ENCODE results near the gene CDH23. TPM values are rescaled to one million over a fixed set of nuclear protein-coding genes. Genes with fewer than 3 reads are reported as not detected.

Gene CDH23
- total and polyA plus RNA-seq, 10 of the 15 experiments (the other 5 are each of a cell fraction or from before 2014, with no cell fraction given): 0.09 to 0.40 (median 0.15) TPM; not detected in 1

DNA sequence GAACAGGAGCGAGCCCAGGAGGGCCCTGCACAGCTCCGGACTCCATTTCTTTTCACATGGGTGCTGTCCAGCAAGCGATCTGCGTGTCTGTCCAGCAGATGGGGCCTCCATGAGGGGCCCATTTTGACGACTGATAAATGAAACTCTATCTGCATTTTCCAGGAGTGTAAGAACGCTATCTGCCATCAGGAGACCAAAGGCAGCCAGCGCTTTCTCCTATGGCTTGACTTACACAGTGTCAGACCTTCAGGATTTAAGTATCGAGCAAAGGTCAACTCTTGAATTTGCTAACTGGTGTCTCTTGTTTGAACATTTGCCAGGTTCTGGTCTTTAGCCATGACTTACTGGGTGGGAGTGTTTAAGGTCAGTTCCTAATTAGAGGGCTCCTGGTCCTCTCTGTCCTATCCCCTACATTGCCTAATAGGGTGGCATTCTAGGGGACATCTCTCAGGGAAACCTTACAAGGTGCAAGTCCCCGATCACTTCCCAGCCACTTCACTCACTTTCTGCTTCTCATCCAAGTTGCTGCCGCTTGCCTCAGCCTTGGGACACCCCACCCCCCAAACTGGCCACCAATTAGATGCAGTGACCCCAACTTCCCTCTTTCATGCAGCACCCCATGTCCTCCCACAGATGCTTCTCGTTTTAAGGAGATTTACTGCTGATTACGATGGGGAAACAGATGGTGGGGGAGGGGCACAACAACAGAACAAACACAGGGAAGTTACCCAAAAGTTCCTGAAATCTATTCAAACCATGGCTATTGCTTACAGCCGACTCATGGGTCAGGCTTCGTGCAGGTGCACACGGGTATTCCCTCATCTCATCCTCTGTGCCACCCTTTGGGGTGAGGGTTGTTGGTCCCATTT lies 356.6 kb downstream of the CDH23 start (continued):
- TF ChIP-seq, protein P1, sequence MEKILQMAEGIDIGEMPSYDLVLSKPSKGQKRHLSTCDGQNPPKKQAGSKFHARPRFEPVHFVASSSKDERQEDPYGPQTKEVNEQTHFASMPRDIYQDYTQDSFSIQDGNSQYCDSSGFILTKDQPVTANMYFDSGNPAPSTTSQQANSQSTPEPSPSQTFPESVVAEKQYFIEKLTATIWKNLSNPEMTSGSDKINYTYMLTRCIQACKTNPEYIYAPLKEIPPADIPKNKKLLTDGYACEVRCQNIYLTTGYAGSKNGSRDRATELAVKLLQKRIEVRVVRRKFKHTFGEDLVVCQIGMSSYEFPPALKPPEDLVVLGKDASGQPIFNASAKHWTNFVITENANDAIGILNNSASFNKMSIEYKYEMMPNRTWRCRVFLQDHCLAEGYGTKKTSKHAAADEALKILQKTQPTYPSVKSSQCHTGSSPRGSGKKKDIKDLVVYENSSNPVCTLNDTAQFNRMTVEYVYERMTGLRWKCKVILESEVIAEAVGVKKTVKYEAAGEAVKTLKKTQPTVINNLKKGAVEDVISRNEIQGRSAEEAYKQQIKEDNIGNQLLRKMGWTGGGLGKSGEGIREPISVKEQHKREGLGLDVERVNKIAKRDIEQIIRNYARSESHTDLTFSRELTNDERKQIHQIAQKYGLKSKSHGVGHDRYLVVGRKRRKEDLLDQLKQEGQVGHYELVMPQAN (conservative IDR thresholded peaks at IDR 0.05): no peak
- TF ChIP-seq PAX5 (IDR thresholded peaks at IDR 0.05; ENCODE audit: borderline replicate concordance, low read depth, low read length): no peak
- no peak for TF ChIP-seq HCFC1 (IDR thresholded peaks at IDR 0.05; ENCODE audit: low read length)
- no peak for TF ChIP-seq ZNF217 (IDR thresholded peaks at IDR 0.05)
- TF ChIP-seq ZBED1 (IDR thresholded peaks at IDR 0.05; ENCODE audit: borderline replicate concordance): no peak

DNA sequence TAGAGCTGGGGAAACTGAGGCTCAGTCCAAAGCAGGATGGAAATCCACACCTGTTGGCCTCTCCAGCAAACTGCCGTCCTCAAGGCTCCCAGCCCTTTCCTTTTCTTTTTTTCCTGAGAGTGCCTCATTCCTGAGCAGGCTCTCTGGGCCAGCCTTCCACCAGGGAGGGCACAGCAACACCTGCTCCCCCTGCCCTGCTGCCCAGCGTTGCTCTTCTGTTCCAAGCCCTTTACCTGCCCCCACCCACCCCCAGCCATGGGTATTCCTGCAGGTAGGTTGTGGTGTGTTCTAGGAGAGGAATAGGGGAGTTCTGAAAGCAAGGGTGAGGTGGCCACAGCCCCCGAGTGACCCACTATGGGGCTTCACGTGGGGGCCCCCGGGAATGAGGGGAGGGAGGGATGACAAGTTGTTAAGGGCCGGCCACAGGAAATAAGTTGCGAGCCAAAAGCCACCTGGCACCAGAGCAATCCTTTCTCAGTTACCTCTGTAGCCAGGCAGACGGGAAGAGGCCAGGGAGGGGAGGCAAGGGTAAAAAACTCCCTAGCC lies 357.3 kb downstream of the CDH23 start:
- no TSS peak for BruUV-seq (replicated peaks)
- POLR2A ChIA-PET: no interaction called here
- peaks cover 0 to 2% of the 10 kb centered on the region in 2 experiments; a peak in 1 of 4 replicates for H3K36me3 ChIP-seq (ENCODE audit: control insufficient read depth in 2 of 2, insufficient read depth in 2 of 2, low read length in 1 of 2)

More for the DNA sequence above, 357.3 kb downstream of the CDH23 start:
- no peaks in the 10 kb centered on the region for H4K20me1 ChIP-seq (ENCODE audit: control insufficient read depth, insufficient read depth)
- H3K4me2 ChIP-seq (ENCODE audit: control insufficient read depth, insufficient read depth): no peak overlapping the region
- no peaks in the 10 kb centered on the region for H3K79me2 ChIP-seq (ENCODE audit: control insufficient read depth, insufficient read depth, low read length)
- WGBS (ENCODE audit: insufficient coverage, insufficient replicate concordance, low lambda C conversion rate, missing lambda C conversion rate): 60% methylated on average over 7 of the region's 8 CpGs
- H3K27me3 ChIP-seq (replicated peaks in 1 of 2; ENCODE audit: control insufficient read depth in 2 of 2, insufficient read depth in 2 of 2, low read length in 1 of 2): no peaks in the 10 kb centered on the region; a peak in 1 of 4 replicates
- no peak for DNase-seq (ENCODE audit: low read depth, low spot score)
- H3K9me3 ChIP-seq (replicated peaks; ENCODE audit: control insufficient read depth, insufficient read depth, low read length): no peaks in the 10 kb centered on the region
- intact Hi-C loops (cut with micrococcal nuclease; ENCODE audit: unreplicated experiment) (no loop called here), in situ Hi-C loops (cut with MboI) (no loop called here)
- H3K27ac ChIP-seq (ENCODE audit: control insufficient read depth, insufficient read depth): no peak overlapping the region
- CTCF ChIA-PET: interaction anchor here (1.0 kb wide), 1 partner anchor 22 kb away, joined by 3 read pairs; no protein-coding TSS in a partner anchor
- ATAC-seq: no peak
- TF ChIP-seq, protein P2, sequence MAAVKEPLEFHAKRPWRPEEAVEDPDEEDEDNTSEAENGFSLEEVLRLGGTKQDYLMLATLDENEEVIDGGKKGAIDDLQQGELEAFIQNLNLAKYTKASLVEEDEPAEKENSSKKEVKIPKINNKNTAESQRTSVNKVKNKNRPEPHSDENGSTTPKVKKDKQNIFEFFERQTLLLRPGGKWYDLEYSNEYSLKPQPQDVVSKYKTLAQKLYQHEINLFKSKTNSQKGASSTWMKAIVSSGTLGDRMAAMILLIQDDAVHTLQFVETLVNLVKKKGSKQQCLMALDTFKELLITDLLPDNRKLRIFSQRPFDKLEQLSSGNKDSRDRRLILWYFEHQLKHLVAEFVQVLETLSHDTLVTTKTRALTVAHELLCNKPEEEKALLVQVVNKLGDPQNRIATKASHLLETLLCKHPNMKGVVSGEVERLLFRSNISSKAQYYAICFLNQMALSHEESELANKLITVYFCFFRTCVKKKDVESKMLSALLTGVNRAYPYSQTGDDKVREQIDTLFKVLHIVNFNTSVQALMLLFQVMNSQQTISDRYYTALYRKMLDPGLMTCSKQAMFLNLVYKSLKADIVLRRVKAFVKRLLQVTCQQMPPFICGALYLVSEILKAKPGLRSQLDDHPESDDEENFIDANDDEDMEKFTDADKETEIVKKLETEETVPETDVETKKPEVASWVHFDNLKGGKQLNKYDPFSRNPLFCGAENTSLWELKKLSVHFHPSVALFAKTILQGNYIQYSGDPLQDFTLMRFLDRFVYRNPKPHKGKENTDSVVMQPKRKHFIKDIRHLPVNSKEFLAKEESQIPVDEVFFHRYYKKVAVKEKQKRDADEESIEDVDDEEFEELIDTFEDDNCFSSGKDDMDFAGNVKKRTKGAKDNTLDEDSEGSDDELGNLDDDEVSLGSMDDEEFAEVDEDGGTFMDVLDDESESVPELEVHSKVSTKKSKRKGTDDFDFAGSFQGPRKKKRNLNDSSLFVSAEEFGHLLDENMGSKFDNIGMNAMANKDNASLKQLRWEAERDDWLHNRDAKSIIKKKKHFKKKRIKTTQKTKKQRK (IDR thresholded peaks at IDR 0.05; ENCODE audit: low read depth, low read length): no peak
- TF ChIP-seq BMI1 (IDR thresholded peaks at IDR 0.05; ENCODE audit: borderline replicate concordance): no peak
- no peak for TF ChIP-seq BHLHE40 (IDR thresholded peaks at IDR 0.05; ENCODE audit: borderline replicate concordance in 1 of 2, low read depth in 2 of 2, low read length in 1 of 2)
- TF ChIP-seq SIN3A (IDR thresholded peaks at IDR 0.05; ENCODE audit: low read depth, low read length): no peak
- TF ChIP-seq EGR1 (IDR thresholded peaks at IDR 0.05; ENCODE audit: borderline replicate concordance in 1 of 2, low read depth in 2 of 2, low read length in 2 of 2): no peak
- no peak for TF ChIP-seq CBX3 (IDR thresholded peaks at IDR 0.05; ENCODE audit: borderline replicate concordance, low read depth)
- H3K4me1 ChIP-seq (ENCODE audit: control insufficient read depth, insufficient read depth, low read length): peaks cover 36% of the 10 kb centered on the region
- no peak overlapping the region for H2AFZ ChIP-seq (ENCODE audit: control insufficient read depth, low read depth, low read length)
- no peak for FAIRE-seq
- no peak overlapping the region for H3K9ac ChIP-seq (ENCODE audit: control insufficient read depth, insufficient read depth, low read length)
- RAD21 ChIA-PET (ENCODE audit: unreplicated experiment): no interaction called here
- SMC1A ChIA-PET (ENCODE audit: uncharacterized antibody, unreplicated experiment): interaction anchor here (1.4 kb wide), 1 partner anchor 20 kb away, joined by 4 read pairs; the partner anchor contains the start of gene VSIR
- H3K4me3 ChIP-seq: no peak overlapping the region

Data from GM12878 (cell line).